ENCODE results near the gene FAM13A.

GRCh38 chr4:88955580-88956380, 101.2 kb downstream of the FAM13A start:
- no peak for TF ChIP-seq ZNF747 (tag by site-specific recombination; IDR thresholded peaks at IDR 0.05)
- TF ChIP-seq PRDM10 (tag by site-specific recombination; IDR thresholded peaks at IDR 0.05): no peak
- no peak for TF ChIP-seq CTCF (tag by site-specific recombination; IDR thresholded peaks at IDR 0.05)
- no peak for TF ChIP-seq ZBTB7A (tag by site-specific recombination; IDR thresholded peaks at IDR 0.05; ENCODE audit: low read depth)
- TF ChIP-seq ZSCAN4 (tag by site-specific recombination; IDR thresholded peaks at IDR 0.05): no peak
- no peak for TF ChIP-seq ZBTB44 (tag by site-specific recombination; IDR thresholded peaks at IDR 0.05)
- no peak for TF ChIP-seq REST (tag by site-specific recombination; IDR thresholded peaks at IDR 0.05)
